H9 (cell line): Measurements from ENCODE around the gene RRBP1. TPM values are rescaled to one million over a fixed set of nuclear protein-coding genes. Genes with fewer than 3 reads are reported as not detected.

Source experiments
- DNase-seq: peaks from one replicate; pipeline ENCODE4 v3.0.0-alpha.2; 2017
- H2AFZ ChIP-seq: one replicate; pipeline ENCODE4 v1.6.1; 2013; ENCODE audit warnings: mild to moderate bottlenecking, low read length, control low read depth, moderate library complexity
- H2AK5ac ChIP-seq: 2 replicates; pipeline ENCODE4 v1.6.1; 2013; ENCODE audit warnings: low read length, control low read depth, mixed read lengths; ENCODE audit not compliant: insufficient read length
- H2BK120ac ChIP-seq: one replicate; pipeline ENCODE4 v1.6.1; 2013; ENCODE audit warnings: low read depth, mild to moderate bottlenecking, low read length, control low read depth, inconsistent platforms; ENCODE audit not compliant: poor library complexity, severe bottlenecking
- H2BK12ac ChIP-seq: 2 replicates; pipeline ENCODE4 v1.6.1; 2013; ENCODE audit warnings: low read length, control low read depth, mixed read lengths, low read depth; ENCODE audit not compliant: insufficient read length
- H2BK15ac ChIP-seq: 2 replicates; pipeline ENCODE4 v1.6.1; 2013; ENCODE audit warnings: low read depth, low read length, control low read depth
- H2BK20ac ChIP-seq: one replicate; pipeline ENCODE4 v1.6.1; 2013; ENCODE audit warnings: low read depth, mild to moderate bottlenecking, low read length, control low read depth, inconsistent platforms; ENCODE audit not compliant: poor library complexity, severe bottlenecking
- H2BK5ac ChIP-seq: 2 replicates; pipeline ENCODE4 v1.6.1; 2013; ENCODE audit warnings: low read length, control low read depth, mixed read lengths; ENCODE audit not compliant: insufficient read length
- H3K14ac ChIP-seq: 2 replicates; pipeline ENCODE4 v1.6.1; 2013; ENCODE audit warnings: low read length, control low read depth; ENCODE audit not compliant: insufficient read depth
- H3K18ac ChIP-seq: 2 replicates; pipeline ENCODE4 v1.6.1; 2013; ENCODE audit warnings: low read depth, mild to moderate bottlenecking, mixed read lengths, low read length, control low read depth; ENCODE audit not compliant: insufficient read length
- H3K23ac ChIP-seq: 2 replicates; pipeline ENCODE4 v1.6.1; 2013; ENCODE audit warnings: low read length, control low read depth, mixed read lengths, low read depth; ENCODE audit not compliant: insufficient read length
- H3K23me2 ChIP-seq: 2 replicates; pipeline ENCODE4 v1.6.1; 2013; ENCODE audit warnings: low read depth, mild to moderate bottlenecking, mixed read lengths, low read length, control low read depth; ENCODE audit not compliant: insufficient read length, poor library complexity, severe bottlenecking
- H3K27ac ChIP-seq: 2 replicates; pipeline ENCODE4 v1.5.1; 2013; ENCODE audit warnings: low read length, control low read depth, mixed read lengths, low read depth; ENCODE audit not compliant: insufficient read length
- H3K27me3 ChIP-seq: 2 replicates; pipeline ENCODE4 v1.6.1; 2013; ENCODE audit warnings: low read length, control low read depth, inconsistent platforms; ENCODE audit not compliant: insufficient read depth
- H3K4ac ChIP-seq: 2 replicates; pipeline ENCODE4 v1.6.1; 2013; ENCODE audit warnings: low read depth, mild to moderate bottlenecking, control low read depth, inconsistent platforms, low read length, moderate library complexity
- H3K4me1 ChIP-seq: 2 replicates; pipeline ENCODE4 v1.6.1; 2013; ENCODE audit warnings: low read length, control low read depth, inconsistent platforms; ENCODE audit not compliant: insufficient read depth
- H3K4me2 ChIP-seq: 2 replicates; pipeline ENCODE4 v1.6.1; 2013; ENCODE audit warnings: low read length, control low read depth, mixed read lengths; ENCODE audit not compliant: insufficient read length, insufficient read depth
- H3K56ac ChIP-seq: 2 replicates; pipeline ENCODE4 v1.6.1; 2013; ENCODE audit warnings: low read depth, mild to moderate bottlenecking, mixed read lengths, low read length, control low read depth; ENCODE audit not compliant: insufficient read length
- H3K79me1 ChIP-seq: 2 replicates; pipeline ENCODE4 v1.6.1; 2013; ENCODE audit warnings: low read depth, mild to moderate bottlenecking, moderate library complexity, low read length, control low read depth, inconsistent platforms; ENCODE audit not compliant: insufficient read depth, poor library complexity, severe bottlenecking
- H3K79me2 ChIP-seq: 2 replicates; pipeline ENCODE4 v1.6.1; 2013; ENCODE audit warnings: low read length, control low read depth, inconsistent platforms; ENCODE audit not compliant: insufficient read depth
- H3K9ac ChIP-seq: 2 replicates; pipeline ENCODE4 v1.6.1; 2013; ENCODE audit warnings: low read length, control low read depth, mixed read lengths; ENCODE audit not compliant: insufficient read length; ENCODE audit errors: extremely low read depth
- H3K9me3 ChIP-seq: one replicate; pipeline ENCODE4 v1.6.1; 2013; ENCODE audit warnings: low read depth, low read length, inconsistent platforms; ENCODE audit not compliant: control insufficient read depth
- H3T11ph ChIP-seq: one replicate; pipeline ENCODE4 v1.6.1; 2013; ENCODE audit warnings: mild to moderate bottlenecking, low read length, control low read depth, inconsistent platforms
- H4K20me1 ChIP-seq: one replicate; pipeline ENCODE4 v1.6.1; 2013; ENCODE audit not compliant: control insufficient read depth, insufficient read length, insufficient read depth
- H4K5ac ChIP-seq: 2 replicates; pipeline ENCODE4 v1.6.1; 2013; ENCODE audit warnings: low read depth, mild to moderate bottlenecking, mixed read lengths, low read length, control low read depth; ENCODE audit not compliant: insufficient read length
- H4K8ac ChIP-seq: replicated peaks from 2 replicates; pipeline ENCODE4 v1.6.1; 2013; ENCODE audit warnings: low read length, control low read depth, mixed read lengths, low read depth; ENCODE audit not compliant: insufficient read length
- H4K91ac ChIP-seq: 2 replicates; pipeline ENCODE4 v1.6.1; 2013; ENCODE audit warnings: low read depth, mild to moderate bottlenecking, moderate library complexity, mixed read lengths, low read length, control low read depth; ENCODE audit not compliant: insufficient read length
- H3K27ac Mint-ChIP-seq, 3 experiments: 2 replicates in 2 of 3; 3 replicates in 1 of 3; pipeline ENCODE4 v1.8.0; 2020 to 2021; ENCODE audit warnings: mixed read lengths in 3 of 3, mild to moderate bottlenecking in 1 of 3, moderate library complexity in 1 of 3
- H3K27me3 Mint-ChIP-seq: 2 replicates; pipeline ENCODE4 v1.8.0; 2021; ENCODE audit warnings: low read depth, mild to moderate bottlenecking, moderate library complexity, mixed read lengths
- H3K36me3 Mint-ChIP-seq, 3 experiments: 2 replicates in 2 of 3; 3 replicates in 1 of 3; pipeline ENCODE4 v1.8.0; 2020 to 2021; ENCODE audit warnings: low read depth in 3 of 3, mixed read lengths in 3 of 3; ENCODE audit not compliant: insufficient read depth in 1 of 3
- H3K4me1 Mint-ChIP-seq, 2 experiments: 2 replicates each; pipeline ENCODE4 v1.8.0; 2020; ENCODE audit warnings: mixed read lengths in 2 of 2
- H3K4me3 Mint-ChIP-seq, 2 experiments: 2 replicates in 1 of 2; 3 replicates in 1 of 2; pipeline ENCODE4 v1.8.0; 2020 to 2021; ENCODE audit warnings: mild to moderate bottlenecking in 2 of 2, mixed read lengths in 2 of 2, moderate library complexity in 1 of 2
- H3K9me3 Mint-ChIP-seq, 2 experiments: 2 replicates in 1 of 2; 3 replicates in 1 of 2; pipeline ENCODE4 v1.8.0; 2020; ENCODE audit warnings: mild to moderate bottlenecking in 2 of 2, mixed read lengths in 2 of 2, moderate library complexity in 1 of 2
- CTCF ChIP-seq: fragments of 200-600 bp; sonication (generic); conservative IDR thresholded peaks from 3 replicates; pipeline ENCODE4 v1.8.0; 2021; ENCODE audit warnings: antibody characterized with exemption, mild to moderate bottlenecking
- WGBS: extraction: QIAGEN DNeasy Blood & Tissue Kit; methylation state at CpG from one replicate; pipeline ENCODE4 v1.1.7; 2013; ENCODE audit warnings: missing lambda C conversion rate, low lambda C conversion rate, mixed read lengths; ENCODE audit not compliant: insufficient read length; ENCODE audit errors: extremely low coverage; 5-methylcytosine and 5-hydroxymethylcytosine counted together
- total RNA-seq: library from RNA; stranded (reverse); gene quantifications from 2 replicates; pipeline ENCODE4 v1.2.1, GENCODE V29; 2021

Gene RRBP1
- total RNA-seq, 1 experiment from 2014 or later, result 97.8 TPM

DNA sequence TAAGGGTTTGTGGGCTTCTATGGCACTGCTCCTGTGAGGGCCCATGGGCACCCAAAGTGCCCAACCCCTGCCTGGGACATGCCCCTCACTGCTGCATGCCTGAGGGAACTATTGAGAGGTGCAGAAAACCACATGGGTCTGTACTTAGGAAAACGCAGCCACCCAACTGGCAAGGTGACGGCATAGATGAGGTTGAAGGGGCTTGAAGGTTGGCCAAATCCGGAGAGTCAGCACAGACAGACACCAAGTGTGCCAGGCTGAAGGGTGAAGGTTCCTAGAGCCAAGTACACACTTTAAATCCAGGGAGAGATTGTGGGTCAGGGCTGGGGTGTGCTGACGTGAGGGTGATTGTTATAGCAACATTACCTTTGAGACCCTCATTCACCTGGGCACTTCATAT is 23.9 kb upstream of the RRBP1 start:
- H3K9me3 Mint-ChIP-seq, result peaks cover 0 to 2% of the 10 kb centered on the region in 2 experiments; a peak in 1 of 5 replicates
- H2AFZ ChIP-seq, result no peak overlapping the region
- no peak overlapping the region for H3K27ac ChIP-seq
- H3K18ac ChIP-seq, result no peak overlapping the region
- H2BK12ac ChIP-seq, result no peak overlapping the region
- H2AK5ac ChIP-seq, result no peak overlapping the region
- no peaks in the 10 kb centered on the region for H3K79me2 ChIP-seq
- no peak overlapping the region for H3K27ac Mint-ChIP-seq
- no peaks in the 10 kb centered on the region for H3K9me3 ChIP-seq
- WGBS, result no CpG with 5 or more reads among the region's 4 CpGs
- no peak overlapping the region for H2BK20ac ChIP-seq
- no peaks in the 10 kb centered on the region for H3K79me1 ChIP-seq
- no peak for TF ChIP-seq CTCF
- no peak overlapping the region for H3T11ph ChIP-seq
- H4K91ac ChIP-seq, result no peak overlapping the region
- H3K56ac ChIP-seq, result no peak overlapping the region
- H3K23me2 ChIP-seq, result no peaks in the 10 kb centered on the region
- peaks cover 2% of the 10 kb centered on the region for H4K20me1 ChIP-seq
- no peak overlapping the region for H4K5ac ChIP-seq
- H3K27me3 Mint-ChIP-seq, result peaks cover 1% of the 10 kb centered on the region
- no peak overlapping the region for H4K8ac ChIP-seq
- H2BK5ac ChIP-seq, result no peak overlapping the region
- no peak overlapping the region for H3K23ac ChIP-seq
- H3K4me3 Mint-ChIP-seq, result no peak overlapping the region
- peaks cover 2% of the 10 kb centered on the region; the same call in 1 of the 2 replicates for H3K4me1 ChIP-seq
- no peak overlapping the region for H3K14ac ChIP-seq
- no peaks in the 10 kb centered on the region for H3K27me3 ChIP-seq
- no peak overlapping the region for H2BK120ac ChIP-seq
- DNase-seq, result no peak
- H3K4me1 Mint-ChIP-seq, result peaks cover 12 to 13% of the 10 kb centered on the region in 2 experiments
- H3K9ac ChIP-seq, result no peak overlapping the region
- no peak overlapping the region for H3K4ac ChIP-seq
- no peak overlapping the region for H2BK15ac ChIP-seq
- H3K4me2 ChIP-seq, result no peak overlapping the region
- no peaks in the 10 kb centered on the region for H3K36me3 Mint-ChIP-seq
